Astrocyte of the cerebellum (primary cell): ENCODE measurements around the gene PCDHGA8.
"Not testable (repeated sequence)": the region's sequence is repeated elsewhere in the genome, so short reads cannot be mapped to it uniquely, and the experiment has no call there.

Source experiments
- DNase-seq: peaks from one replicate; pipeline ENCODE4 v3.0.0-alpha.2; 2011; ENCODE audit warnings: low read depth
- H3K4me3 ChIP-seq: 2 replicates; pipeline ENCODE4 v1.5.1; 2011; ENCODE audit warnings: mild to moderate bottlenecking, low read depth, low read length, moderate library complexity
- CTCF ChIP-seq: IDR thresholded peaks from 2 replicates; pipeline ENCODE4 v1.5.1; 2012; ENCODE audit warnings: low read length, low read depth, moderate library complexity, mild to moderate bottlenecking; ENCODE audit errors: missing control alignments
- in situ Hi-C: cut with HindIII; loops from 2 replicates; pipeline ENCODE4 v1.10.0; 2017; ENCODE audit warnings: low sequenced_read_pairs

The PCDHGA8 gene

DNA sequence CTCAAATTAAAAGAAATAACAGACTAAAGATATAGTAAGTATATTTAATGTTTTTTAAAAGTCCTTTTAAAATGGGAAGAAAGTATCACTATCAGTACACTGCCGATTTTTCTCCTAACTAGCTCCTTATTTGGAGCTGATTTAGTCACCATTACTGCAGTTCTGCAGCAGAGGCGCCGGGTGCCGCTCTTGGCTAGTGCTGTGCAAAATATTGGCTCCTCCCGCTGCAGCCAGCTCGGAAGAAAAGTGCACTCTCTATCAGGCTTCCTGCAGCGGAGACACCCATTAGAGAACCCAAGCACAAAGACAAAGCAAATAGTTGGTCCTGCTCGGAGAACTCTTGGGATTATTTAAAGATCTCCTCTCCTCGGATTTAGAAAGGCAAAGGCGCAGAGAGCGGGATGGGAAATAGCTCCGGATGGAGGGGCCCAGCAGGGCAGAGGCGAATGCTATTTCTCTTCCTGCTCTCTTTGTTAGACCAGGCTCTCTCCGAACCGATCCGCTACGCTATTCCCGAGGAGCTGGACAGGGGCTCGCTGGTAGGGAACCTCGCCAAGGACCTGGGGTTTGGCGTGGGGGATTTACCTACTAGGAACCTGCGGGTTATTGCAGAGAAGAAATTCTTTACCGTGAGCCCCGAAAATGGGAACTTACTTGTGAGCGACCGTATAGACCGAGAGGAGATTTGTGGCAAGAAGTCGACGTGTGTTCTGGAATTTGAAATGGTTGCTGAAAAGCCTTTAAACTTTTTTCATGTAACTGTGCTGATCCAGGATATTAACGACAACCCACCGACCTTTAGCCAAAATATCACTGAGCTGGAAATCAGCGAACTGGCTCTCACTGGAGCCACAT, 22.2 kb upstream of the PCDHGA8 start, which contains the start of gene PCDHGB3:
PCDHGB3 (plus strand) TSS at position 249 of the 855 bp plus-strand sequence; CDS start at position 402, 153 bp downstream.
- in situ Hi-C loops, result no loop called here
- H3K4me3 ChIP-seq, result peak within 1 kb of the TSS; percentile 23
- no peak for DNase-seq
- peak; percentile 36 for TF ChIP-seq CTCF

DNA sequence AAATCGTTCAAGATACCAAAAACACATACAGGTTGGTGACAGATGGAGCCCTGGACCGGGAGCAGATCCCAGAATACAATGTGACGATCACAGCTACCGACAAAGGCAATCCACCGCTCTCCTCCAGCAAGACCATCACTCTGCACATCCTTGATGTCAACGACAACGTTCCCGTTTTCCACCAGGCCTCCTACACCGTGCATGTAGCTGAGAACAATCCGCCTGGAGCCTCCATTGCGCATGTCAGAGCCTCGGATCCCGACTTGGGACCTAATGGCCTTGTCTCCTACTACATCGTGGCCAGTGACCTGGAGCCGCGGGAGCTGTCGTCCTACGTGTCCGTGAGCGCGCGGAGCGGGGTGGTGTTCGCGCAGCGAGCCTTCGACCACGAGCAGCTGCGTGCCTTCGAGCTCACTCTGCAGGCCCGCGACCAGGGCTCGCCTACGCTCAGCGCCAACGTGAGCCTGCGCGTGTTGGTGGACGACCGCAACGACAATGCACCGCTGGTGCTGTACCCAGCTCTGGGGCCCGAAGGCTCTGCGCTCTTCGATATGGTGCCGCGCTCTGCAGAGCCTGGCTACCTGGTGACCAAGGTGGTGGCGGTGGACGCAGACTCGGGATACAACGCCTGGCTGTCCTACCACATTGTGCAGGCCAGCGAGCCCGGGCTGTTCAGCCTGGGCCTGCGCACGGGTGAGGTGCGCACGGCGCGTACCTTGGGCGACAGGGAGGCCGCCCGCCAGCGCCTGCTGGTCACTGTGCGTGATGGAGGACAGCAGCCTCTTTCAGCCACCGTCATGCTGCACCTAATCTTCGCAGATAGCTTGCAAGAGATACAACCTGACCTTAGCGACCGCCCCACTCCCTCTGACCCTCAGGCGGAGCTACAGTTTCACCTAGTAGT, 20.6 kb upstream of the PCDHGA8 start:
- H3K4me3 ChIP-seq, result no peak overlapping the region
- no peak for TF ChIP-seq CTCF
- in situ Hi-C loops, result no loop called here
- no peak for DNase-seq

DNA sequence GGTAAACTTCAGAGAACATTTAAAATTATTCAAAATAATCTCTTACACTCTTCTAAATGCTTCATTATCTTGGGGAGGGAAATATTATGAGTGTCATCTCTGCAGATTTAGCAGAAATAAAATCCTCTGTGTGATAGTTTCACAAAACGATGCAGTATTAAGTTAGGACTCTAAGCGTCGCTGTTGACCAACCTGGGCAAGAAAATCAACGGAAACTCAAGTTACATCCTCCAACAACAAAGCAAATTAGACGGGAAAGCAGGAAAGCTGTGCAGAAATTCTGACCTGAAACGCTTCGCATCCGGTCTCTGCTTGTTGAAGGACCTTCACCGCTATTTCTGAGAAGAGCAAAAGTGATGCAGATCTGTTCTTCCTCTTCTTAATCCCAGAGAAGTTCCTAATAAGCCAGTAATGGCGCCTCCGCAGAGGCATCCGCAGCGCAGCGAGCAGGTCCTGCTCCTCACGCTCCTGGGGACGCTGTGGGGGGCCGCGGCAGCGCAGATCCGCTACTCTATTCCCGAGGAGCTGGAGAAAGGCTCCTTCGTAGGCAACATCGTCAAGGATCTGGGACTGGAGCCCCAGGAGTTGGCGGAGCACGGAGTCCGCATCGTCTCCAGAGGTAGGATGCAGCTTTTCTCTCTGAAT, 18.6 kb upstream of the PCDHGA8 start, which contains the start of gene PCDHGA6:
PCDHGA6 (plus strand) TSS at position 219 of the 645 bp plus-strand sequence; CDS start at position 412, 193 bp downstream.
- peak; percentile 46 for TF ChIP-seq CTCF
- H3K4me3 ChIP-seq, result peak within 1 kb of the TSS; percentile 33
- no peak for DNase-seq
- in situ Hi-C loops, result no loop called here

- in situ Hi-C loops, result no loop called here
- no peak overlapping the region for H3K4me3 ChIP-seq
- no peak for DNase-seq
- TF ChIP-seq CTCF, result no peak
Observed at GRCh38 chr5:141374627-141375026, 17.8 kb upstream of the PCDHGA8 start.

DNA sequence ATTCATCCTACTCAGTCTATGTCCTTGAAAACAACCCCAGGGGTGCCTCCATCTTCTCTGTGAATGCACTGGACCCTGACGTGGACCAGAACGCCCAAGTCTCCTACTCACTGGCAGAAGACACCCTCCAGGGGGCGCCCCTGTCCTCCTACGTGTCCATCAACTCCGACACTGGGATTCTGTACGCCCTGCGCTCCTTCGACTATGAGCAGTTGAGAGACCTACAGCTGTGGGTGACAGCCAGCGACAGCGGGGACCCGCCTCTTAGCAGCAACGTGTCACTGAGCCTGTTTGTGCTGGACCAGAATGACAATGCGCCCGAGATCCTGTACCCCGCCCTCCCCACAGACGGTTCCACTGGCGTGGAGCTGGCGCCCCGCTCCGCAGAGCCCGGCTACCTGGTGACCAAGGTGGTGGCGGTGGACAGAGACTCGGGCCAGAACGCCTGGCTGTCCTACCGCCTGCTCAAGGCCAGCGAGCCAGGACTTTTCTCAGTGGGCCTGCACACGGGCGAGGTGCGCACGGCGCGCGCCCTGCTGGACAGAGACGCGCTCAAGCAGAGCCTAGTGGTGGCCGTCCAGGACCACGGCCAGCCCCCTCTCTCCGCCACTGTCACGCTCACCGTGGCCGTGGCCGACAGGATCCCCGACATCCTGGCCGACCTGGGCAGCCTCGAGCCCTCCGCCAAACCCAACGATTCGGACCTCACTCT, 16.8 kb upstream of the PCDHGA8 start:
- H3K4me3 ChIP-seq, DNase-seq, in situ Hi-C loops: not testable (repeated sequence)

DNA sequence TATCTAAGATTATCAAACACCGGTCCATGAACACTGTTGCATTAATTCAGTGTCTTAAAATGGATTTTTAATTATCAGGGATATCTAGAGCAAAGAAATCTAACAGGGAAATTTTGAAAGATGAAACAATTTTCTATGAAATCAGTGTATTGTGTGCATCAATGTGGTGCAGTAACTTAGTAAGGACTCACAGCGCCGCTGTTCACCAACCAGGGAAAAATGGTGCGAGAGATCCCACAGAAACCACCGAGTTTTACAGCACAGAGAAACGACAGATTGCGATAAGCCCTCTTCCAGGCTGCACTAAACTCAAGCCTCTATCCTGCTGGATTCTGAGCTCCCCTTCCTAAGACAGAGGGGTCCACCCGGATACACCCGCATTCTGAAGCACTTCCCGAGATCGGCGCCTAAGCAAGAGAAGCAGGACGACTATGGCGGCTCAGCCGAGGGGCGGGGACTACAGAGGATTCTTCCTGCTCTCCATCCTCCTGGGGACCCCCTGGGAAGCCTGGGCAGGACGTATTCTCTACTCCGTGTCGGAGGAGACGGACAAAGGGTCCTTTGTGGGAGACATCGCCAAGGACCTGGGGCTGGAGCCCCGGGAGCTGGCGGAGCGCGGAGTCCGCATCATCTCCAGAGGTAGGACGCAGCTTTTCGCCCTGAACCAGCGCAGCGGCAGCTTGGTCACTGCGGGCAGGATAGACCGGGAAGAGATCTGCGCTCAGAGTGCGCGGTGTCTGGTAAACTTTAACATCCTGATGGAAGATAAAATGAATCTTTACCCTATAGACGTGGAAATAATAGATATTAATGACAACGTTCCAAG, 9.8 kb upstream of the PCDHGA8 start, which contains the start of gene PCDHGA7:
PCDHGA7 (plus strand) TSS at position 274 of the 826 bp plus-strand sequence; CDS start at position 432, 158 bp downstream.
- peak; percentile 47 for TF ChIP-seq CTCF
- no peak for DNase-seq
- in situ Hi-C loops, result no loop called here
- H3K4me3 ChIP-seq, result peak within 1 kb of the TSS; percentile 43
